Stimulated activated CD8-positive, alpha-beta memory T cell treated with anti-CD3 and anti-CD28 coated beads, Interleukin-2, amount 100 ng/mL, for 1 hour (primary cell): ENCODE measurements around the gene XAGE2.

ENCODE experiments used
- DNase-seq, 2 donors: peaks; one replicate each; pipeline ENCODE4 v3.0.0-alpha.2; 2020; ENCODE audit warnings: low read depth in 2 of 2

Gene XAGE2

GRCh38 chrX:52424656-52425055 lies 55.8 kb downstream of the XAGE2 start:
- no peak for DNase-seq
